Keratinocyte (primary cell): Measurements from ENCODE around the gene SLC28A3.

Experiments
- EZH2 ChIP-seq: IDR thresholded peaks from one replicate; pipeline ENCODE4 v1.6.1; 2012; ENCODE audit warnings: inconsistent platforms, mild to moderate bottlenecking, low read length, moderate library complexity
- TF ChIP-seq, protein P1 (sequence below), 3 experiments: IDR thresholded peaks in 1 of 3; conservative IDR thresholded peaks in 1 of 3; optimal IDR thresholded peaks in 1 of 3; 2 replicates in 2 of 3; 3 replicates in 1 of 3; pipeline versions ENCODE3 to v1.5.1; 2011; ENCODE audit warnings: low read length in 3 of 3, mild to moderate bottlenecking in 3 of 3, moderate library complexity in 2 of 3, control low read depth in 1 of 3, inconsistent platforms in 1 of 3; ENCODE audit not compliant: insufficient read depth in 2 of 3; ENCODE audit errors: extremely low read depth in 1 of 3

DNA sequence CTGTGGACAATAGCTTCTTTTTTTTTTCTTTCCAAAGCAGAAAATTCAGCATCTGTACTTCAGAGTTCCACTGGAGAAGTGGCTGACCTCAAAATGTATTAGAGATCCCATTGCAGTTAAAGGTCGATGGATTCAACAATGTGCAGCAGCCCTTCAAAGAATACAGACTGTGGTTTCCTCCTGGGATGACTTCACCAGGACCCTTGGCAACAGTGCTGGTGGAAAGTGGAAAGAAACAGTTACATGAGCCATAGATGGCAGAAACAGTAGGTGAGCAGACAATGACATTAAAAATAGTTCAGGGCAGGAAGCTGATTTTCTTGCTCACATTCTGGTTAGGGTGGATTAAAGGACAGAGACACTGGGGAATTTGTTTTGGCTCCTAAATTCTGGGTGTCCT lies 62.4 kb downstream of the SLC28A3 start:
- TF ChIP-seq, protein P1, sequence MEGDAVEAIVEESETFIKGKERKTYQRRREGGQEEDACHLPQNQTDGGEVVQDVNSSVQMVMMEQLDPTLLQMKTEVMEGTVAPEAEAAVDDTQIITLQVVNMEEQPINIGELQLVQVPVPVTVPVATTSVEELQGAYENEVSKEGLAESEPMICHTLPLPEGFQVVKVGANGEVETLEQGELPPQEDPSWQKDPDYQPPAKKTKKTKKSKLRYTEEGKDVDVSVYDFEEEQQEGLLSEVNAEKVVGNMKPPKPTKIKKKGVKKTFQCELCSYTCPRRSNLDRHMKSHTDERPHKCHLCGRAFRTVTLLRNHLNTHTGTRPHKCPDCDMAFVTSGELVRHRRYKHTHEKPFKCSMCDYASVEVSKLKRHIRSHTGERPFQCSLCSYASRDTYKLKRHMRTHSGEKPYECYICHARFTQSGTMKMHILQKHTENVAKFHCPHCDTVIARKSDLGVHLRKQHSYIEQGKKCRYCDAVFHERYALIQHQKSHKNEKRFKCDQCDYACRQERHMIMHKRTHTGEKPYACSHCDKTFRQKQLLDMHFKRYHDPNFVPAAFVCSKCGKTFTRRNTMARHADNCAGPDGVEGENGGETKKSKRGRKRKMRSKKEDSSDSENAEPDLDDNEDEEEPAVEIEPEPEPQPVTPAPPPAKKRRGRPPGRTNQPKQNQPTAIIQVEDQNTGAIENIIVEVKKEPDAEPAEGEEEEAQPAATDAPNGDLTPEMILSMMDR (optimal IDR thresholded peaks at IDR 0.05 in 1 of 3, IDR thresholded peaks at IDR 0.05 in 1 of 3, conservative IDR thresholded peaks at IDR 0.05 in 1 of 3; ENCODE audit: extremely low read depth in 1 of 3, insufficient read depth in 2 of 3, low read length in 3 of 3): no peak
- TF ChIP-seq EZH2: no peak
